Measurements from ENCODE around the gene NEB. TPM values are rescaled to one million over a fixed set of nuclear protein-coding genes. Genes with fewer than 3 reads are reported as not detected.

NEB gene
- total RNA-seq, 4 donors from 2014 or later: 0.98 to 4.4 (median 2.4) TPM

DNA sequence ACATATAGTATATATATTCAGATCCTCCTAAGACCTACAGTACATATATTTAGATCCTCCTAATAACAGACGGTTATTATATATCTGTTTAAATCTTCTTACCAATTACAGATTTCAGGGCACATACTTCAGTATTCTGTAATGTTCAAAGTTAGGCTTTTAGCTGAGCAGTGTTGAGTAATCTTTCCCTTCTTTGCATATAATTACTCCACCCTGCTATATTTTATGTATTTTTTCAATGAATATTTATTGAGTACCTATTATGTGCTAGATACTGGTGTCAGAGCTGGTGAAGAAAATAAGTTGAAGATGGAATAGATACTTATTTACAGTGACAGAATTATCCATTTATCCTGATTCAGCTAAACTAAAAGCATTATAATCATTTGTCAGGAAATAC, 84.9 kb downstream of the NEB start:
- TF ChIP-seq, protein P1, sequence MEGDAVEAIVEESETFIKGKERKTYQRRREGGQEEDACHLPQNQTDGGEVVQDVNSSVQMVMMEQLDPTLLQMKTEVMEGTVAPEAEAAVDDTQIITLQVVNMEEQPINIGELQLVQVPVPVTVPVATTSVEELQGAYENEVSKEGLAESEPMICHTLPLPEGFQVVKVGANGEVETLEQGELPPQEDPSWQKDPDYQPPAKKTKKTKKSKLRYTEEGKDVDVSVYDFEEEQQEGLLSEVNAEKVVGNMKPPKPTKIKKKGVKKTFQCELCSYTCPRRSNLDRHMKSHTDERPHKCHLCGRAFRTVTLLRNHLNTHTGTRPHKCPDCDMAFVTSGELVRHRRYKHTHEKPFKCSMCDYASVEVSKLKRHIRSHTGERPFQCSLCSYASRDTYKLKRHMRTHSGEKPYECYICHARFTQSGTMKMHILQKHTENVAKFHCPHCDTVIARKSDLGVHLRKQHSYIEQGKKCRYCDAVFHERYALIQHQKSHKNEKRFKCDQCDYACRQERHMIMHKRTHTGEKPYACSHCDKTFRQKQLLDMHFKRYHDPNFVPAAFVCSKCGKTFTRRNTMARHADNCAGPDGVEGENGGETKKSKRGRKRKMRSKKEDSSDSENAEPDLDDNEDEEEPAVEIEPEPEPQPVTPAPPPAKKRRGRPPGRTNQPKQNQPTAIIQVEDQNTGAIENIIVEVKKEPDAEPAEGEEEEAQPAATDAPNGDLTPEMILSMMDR (IDR thresholded peaks at IDR 0.05; ENCODE audit: low read depth): no peak

DNA sequence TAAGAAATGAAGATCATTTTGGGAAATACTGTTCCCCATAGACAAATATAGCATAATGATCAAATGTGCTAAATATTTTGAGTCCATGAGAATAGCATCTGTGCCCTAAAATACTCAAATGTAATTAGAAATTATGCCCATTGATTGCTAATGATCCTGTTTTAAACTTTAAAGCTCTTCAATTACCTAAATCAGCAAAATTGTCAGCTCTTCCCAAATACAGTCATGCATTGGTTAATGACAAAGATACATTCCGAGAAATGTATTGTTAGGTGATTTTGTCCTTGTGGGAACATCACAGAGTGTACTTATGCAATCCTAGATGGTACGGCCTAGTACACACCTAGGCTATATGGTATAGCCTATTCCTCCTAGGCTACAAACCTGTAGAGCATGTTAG, 89.7 kb downstream of the NEB start:
- TF ChIP-seq, protein P1 (IDR thresholded peaks at IDR 0.05; ENCODE audit: low read depth): no peak

DNA sequence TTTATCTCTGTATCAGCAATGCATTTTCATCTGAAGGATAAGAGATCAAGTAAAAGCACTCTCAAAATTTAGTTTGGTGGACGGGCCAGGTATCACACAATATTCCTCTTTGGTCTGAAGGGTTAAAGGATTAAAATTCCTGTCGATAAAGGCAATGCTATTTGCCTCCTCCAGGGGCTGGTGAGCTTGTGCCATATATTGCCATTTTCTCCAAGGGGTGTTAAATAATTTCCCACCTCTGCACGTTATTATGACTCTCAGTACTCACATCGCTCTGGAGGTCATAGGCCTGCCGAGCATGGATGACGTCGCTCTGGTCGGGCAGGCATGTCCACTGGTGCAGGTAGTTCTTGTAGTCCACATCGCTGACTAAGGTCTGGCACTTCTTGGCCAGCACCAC, 94.2 kb downstream of the NEB start:
- TF ChIP-seq, protein P1 (IDR thresholded peaks at IDR 0.05; ENCODE audit: low read depth): no peak

- TF ChIP-seq, protein P1 (IDR thresholded peaks at IDR 0.05; ENCODE audit: low read depth): no peak
These were observed 95.3 kb downstream of the NEB start for GRCh38 chr2:151638990-151639389.

DNA sequence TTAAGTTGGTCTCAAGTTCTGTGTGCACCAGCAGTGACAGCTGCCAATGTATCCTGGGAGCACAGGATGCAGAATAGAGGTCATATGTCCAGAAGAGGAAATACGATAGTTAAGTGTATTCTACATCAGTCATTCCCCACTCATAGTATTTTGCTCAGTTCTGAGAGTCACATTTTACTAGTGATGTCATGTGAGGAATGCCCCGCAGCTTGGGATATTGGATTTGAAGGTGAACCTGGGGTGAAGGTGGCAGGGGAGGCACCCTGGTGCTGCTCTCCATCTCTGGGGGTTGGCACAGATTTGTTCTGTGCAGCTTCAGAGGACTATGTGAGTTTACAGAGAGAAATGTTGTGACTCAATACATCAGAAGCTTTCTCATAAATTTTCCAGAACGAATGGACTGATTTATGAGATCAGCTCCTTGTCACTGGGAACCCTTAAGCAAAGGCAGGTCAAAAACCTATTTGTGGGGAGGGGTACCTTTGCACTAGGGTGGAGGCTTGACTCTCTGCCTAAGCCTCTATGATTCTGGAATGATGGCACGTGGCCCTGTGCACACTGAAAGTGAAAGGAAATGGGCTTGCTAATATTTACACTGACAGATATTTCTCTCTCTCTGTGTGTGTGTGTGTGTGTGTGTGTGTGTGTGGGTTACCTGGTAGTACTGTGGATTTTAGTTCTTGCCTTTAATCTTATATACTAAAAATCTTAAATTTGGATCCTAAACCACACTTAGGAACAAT, 95.9 kb downstream of the NEB start:
- TF ChIP-seq, protein P1 (IDR thresholded peaks at IDR 0.05; ENCODE audit: low read depth): no peak

DNA sequence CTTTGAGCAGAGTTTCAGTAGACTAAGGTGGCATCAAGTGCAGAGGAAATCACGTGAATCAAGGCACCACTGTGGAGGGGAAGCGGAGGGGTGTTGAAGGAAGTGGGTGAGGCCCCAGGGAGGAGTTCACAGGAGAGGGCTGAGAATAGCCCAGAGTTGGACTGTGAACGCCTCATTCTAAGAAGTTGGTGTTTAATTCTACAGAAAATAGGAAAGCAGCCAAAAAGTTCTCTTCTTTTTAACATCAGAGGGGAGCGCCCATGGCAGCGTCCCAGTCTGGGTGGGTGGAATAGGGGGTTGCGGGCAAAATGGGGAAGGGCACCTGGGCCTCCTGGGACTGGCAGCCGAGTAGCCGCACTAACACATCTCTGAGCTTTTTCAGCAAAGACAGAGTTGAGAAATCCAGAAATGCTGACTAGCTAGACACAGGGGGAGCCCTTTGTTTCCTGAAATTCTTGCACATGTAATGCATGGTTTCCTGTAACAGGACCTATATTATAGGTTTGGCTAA, 97.0 kb downstream of the NEB start:
- TF ChIP-seq, protein P1 (IDR thresholded peaks at IDR 0.05; ENCODE audit: low read depth): no peak

GRCh38 chr2:151634736-151635467, 99.4 kb downstream of the NEB start:
- TF ChIP-seq, protein P1 (IDR thresholded peaks at IDR 0.05; ENCODE audit: low read depth): no peak
